T-helper 2 cell (primary cell): Measurements from ENCODE around the gene ZNF322.
A peak's percentile ranks its signal among the peaks of the same experiment; 100 is the strongest.
"Not testable (repeated sequence)": the region's sequence is repeated elsewhere in the genome, so short reads cannot be mapped to it uniquely, and the experiment has no call there.

Source experiments
- DNase-seq, 5 experiments: peaks; one replicate each; pipeline versions ENCODE4 v3.0.0 to v3.0.0-alpha.2; 2012 to 2022
- total RNA-seq, 2 donors: gene quantifications; one replicate each; lab custom pipeline; 2026; lab: John Stamatoyannopoulos, UW

ZNF322 gene
- 0.62 to 6.1 reads per million in 2 donors for total RNA-seq

DNA sequence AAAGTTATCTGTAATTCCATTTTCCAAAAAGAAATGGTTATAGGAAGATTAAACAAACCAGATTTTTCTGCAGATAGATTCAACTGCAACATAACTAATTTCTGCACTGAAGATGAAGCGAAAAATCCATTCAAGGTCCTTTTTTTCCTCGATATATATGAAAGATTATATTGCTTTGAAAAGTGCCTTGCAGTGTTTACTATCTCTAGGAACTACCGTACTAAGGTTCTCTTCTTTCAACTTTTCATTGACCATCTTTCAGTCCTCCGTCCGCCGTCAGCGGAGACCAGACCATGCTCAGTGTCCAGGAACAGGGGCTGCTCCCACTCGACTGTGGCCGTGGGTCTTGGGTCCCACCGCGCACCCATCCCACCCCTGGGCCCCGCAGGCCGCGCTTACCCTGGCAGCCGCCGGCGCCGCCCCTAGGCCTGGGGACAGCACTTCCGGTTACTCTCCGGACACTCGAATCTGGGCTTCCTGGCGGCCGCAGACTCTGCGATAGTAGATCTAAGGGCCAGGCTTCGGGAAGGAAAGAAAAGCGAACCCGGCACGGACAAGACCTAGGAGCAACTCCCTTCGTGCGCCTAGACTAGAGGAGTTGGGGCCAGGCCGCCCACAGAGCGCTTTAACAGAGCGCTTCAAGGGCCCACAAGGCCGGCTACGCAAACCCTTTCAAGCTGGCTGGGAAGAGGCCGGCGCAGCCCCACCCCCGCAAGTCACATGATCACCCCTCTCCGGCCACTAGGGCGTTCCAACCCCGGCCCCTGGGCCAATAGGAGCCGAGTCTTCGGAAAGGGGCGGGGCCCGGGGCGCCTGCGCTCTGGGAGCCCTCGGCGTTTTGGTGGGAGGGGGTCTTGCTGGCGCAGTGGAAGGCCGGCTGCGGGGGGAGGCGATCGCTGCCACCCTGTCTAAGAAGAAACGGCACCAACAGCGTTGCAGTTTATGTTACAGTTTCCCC, at the start of gene ZNF322:
ZNF322 (minus strand) TSS at position 705 of the 958 bp plus-strand sequence. CDS start 21,193 bp downstream, outside the sequence.
- DNase-seq, result peak; percentile 72 to 92 (median 78)

DNA sequence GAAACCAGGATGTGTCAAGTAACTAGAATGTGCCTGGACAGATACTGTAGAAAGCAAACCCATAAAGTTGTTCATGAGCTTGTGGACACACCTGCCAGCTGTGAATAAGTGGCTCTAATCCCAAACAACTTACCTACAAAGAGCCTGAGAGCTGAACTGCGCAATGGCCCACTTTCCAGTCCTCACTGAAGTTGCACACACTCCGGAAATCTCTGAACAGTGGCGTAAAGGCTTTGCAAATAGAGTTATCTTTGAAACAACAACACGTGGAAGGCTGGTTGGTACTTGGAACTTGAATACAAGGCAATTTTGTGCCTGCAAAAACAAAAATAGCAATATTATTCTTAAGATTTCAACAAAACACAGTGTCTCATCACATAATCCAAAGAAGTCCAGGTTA, 46.2 kb upstream of the ZNF322 start:
- not testable (repeated sequence) for DNase-seq

DNA sequence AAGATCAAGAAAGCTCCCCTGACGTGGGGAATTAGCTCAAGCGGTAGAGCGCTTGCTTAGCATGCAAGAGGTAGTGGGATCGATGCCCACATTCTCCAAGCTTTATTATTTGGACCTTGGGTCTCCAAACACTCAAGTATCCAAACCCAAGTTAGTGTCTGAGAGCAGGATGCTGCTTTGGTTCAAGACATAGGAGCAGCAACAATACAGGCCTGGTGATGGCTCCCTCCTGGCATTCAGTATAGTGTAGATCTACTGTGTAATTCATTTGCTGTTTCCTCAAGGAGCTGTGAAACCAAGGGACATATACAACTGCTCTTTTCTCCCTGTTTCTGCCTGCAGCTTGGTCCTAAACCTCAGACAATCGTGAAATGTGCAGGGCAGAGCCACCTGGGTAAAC, 45.8 kb upstream of the ZNF322 start:
- DNase-seq, result not testable (repeated sequence)

DNA sequence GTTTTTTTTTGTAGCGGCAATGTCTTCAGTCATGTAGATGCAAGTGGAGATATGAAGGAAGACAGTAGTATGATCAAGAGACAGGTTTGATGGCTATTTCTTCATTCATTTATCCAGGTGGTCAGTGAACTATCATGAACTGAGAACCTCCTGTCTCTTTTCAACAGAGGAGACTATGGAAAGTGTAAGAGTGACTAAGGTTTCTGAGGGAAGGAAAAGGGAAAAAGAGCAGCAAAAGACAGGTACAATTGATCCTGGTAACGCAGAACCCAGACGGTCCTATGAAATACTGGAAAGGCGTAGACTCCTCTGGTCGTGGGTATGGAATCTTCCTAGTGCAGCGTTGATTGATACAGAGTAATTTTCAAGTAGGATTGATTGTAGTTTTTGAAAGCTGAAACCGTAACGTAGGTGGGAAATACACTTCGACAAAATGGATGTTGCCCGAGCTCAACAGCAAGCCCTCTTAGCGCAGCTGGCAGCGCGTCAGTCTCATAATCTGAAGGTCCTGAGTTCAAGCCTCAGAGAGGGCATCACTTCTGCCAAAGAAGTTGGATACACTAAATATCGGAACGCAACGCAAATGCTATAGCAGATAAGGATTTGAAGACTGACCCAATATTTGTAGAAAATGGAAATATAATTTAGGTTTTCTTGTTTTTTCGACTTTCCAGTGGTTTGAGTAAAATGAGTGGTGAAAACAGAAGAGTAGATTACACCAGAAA, 41.6 kb upstream of the ZNF322 start:
- not testable (repeated sequence) for DNase-seq

GRCh38 chr6:26697496-26697895, 38.0 kb upstream of the ZNF322 start:
- DNase-seq, result not testable (repeated sequence)

- DNase-seq, result not testable (repeated sequence)
These were observed 29.9 kb upstream of the ZNF322 start for GRCh38 chr6:26689324-26689947.

DNA sequence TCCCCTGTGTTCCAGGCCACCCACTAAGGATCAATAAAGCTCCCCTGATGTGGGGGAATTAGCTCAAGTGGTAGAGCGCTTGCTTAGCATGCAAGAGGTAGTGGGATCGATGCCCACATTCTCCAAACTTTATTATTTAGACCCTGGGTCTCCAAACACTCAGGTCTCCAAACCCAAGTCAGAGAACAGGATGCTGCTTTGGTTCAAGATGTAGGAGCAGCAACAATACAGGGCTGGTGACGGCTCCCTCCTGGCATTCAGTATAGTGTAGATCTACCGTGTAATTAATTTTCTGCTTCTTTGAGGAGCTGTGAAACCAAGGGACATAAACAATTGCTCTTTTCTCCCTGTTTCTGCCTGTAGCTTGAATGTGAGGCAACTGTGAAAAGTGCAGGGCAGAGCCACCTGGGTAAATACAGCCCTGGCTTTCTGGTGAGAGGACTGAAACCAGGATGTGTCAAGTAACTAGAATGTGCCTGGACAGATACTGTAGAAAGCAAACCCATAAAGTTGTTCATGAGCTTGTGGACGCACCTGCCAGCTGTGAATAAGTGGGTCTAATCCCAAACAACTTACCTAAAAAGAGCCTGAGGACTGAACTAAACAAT, 23.0 kb upstream of the ZNF322 start:
- DNase-seq, result not testable (repeated sequence)

DNA sequence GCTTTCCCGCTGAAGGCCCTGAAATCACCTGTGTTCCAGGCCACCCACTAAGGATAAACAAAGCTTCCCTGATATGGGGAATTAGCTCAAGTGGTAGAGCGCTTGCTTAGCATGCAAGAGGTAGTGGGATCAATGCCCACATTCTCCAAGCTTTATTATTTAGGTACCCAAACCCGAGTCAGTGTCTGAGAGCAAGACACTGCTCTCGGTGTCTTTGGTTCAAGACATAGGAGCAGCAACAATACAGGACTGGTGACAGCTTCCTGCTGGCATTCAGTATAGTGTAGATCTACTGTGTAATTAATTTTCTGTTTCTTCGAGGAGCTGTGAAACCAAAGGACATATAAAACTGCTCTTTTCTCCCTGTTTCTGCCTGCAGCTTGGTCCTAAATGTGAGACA, 13.7 kb upstream of the ZNF322 start:
- not testable (repeated sequence) for DNase-seq

DNA sequence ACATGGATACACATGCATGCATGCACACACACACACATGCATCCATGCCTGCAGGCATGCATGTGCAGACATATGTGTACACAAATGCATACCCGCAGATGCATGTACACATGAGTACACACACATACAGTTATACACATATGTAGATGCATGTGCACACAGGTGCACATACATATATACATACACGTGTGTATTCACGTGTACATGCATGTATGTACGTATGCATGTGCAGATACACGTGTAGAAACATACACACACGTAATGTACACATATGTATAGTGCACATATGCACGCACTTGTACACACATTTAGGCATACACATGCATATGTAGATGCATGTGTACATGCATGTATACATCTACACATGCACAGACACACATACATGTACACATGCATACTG, 11.0 kb upstream of the ZNF322 start:
- not testable (repeated sequence) for DNase-seq

DNA sequence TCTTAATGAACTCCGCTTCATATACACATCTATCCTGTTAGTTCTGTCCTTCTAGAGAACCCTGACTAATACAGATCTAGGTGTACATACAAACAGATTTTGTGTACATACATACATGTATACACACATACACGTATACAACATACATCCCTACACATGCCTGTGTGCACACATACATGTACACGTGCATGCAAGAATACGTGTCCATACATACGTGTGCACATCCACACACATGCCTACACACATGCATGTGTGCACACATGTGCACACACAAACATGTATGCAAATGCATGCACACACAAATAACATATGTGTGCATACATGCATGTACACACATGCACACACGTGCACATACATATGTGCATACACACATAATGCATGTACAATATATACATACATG, 10.5 kb upstream of the ZNF322 start:
- not testable (repeated sequence) for DNase-seq

DNA sequence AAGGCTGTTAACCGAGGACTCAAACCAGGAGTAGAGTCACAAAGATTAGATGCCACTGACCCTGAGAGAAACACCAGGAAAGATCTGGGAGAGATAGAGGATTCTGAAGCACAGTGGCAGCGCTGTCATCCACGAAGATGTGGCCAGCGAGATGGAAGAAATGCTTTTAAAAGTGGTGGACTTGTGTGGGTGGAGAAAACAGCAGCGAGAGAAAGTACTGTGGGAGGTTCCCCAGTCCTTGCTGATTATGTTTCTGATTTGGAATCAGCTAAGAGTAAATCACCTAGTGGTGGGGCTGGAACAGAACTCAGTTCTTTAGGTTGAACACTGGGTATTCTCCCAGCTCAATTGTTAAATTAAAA, 435 bp upstream of the ZNF322 start:
- DNase-seq, result peak in 1 of 5 experiments; percentile 59

DNA sequence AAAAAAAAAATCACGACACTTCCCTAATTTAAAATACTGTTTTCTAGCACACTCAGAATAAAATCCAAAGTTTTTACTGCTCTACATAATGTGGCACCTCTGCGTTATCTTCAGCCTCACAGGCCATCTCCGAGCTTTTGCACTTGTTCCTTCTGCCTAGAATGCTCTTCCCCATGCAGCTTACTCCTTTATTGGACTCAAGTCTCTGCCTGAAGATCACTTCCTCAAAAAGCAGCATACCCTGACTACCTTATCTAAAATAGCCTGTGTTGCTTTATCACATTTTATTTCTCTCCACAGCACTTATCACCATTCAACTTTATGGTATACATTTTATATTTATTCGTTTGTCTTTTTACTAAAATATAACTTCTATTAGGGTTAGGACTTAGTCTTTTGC, 2.3 kb downstream of the ZNF322 start:
- no peak for DNase-seq

- DNase-seq, result no peak
These were observed 6.5 kb downstream of the ZNF322 start for GRCh38 chr6:26653007-26653406.

DNA sequence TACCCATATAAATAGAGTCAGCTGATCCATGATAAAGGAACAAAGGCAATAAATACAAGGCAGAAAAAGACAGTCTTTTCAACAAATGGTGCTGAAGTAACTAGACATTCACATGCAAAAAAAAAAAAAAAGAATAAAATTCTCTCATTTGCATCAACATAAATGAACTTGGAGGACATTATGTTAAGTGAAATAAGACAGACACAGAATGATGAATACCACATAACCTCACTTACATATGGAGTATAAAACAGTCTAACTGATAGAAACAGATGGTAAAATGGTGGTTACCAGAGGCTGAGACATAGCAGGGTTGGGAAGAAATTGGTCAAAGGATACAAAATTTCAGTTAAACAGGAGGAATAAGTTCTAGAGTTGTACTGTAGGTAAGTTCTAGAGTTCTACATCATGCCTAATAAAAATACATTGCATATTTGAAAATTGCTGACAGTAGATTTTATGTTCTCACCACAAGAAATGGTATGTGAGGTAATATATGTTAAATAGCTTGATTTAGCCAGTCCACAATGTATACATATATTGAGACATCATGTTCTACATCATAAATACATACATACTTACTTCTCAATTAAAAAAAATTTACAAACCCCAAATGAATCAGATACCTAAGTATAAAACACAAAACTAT, 8.3 kb downstream of the ZNF322 start:
- DNase-seq, result no peak

DNA sequence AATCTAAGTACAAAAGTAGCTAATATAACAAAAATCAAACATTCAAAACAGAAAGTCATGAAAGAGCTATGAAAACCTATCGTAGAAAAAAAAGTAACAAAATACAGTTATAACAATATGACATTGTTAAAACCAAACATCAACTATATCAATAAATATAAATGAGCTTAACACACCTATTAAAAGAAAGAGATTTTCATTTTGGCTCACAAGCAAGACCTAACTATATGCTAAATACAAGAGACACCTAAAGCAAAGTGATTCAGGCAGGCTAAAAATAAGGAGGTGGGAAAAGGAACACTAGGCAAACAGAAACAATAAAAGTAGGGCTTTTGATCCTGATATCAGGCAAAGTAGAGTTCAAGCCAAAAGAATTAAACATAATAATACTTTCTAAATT, 13.5 kb downstream of the ZNF322 start:
- DNase-seq, result no peak

- no peak for DNase-seq
These were observed 18.7 kb downstream of the ZNF322 start for GRCh38 chr6:26640806-26641205.

GRCh38 chr6:26629359-26629758, 30.2 kb downstream of the ZNF322 start:
- DNase-seq, result no peak

GRCh38 chr6:26627843-26628242, 31.7 kb downstream of the ZNF322 start:
- DNase-seq, result no peak

- no peak for DNase-seq
These were observed 35.0 kb downstream of the ZNF322 start for GRCh38 chr6:26624557-26624956.

- DNase-seq, result no peak
These were observed 36.1 kb downstream of the ZNF322 start for GRCh38 chr6:26623339-26623859.

- DNase-seq, result no peak
These were observed 45.6 kb downstream of the ZNF322 start for GRCh38 chr6:26613689-26614683.
